Spleen (tissue), 11 donors: ENCODE data around the gene SHMT2. TPM values are rescaled to one million over a fixed set of nuclear protein-coding genes. Genes with fewer than 3 reads are reported as not detected.

Source experiments
- DNase-seq: peaks from one replicate; pipeline ENCODE4 v3.0.0-alpha.2; 2020
- H3K27ac ChIP-seq, 8 donors: fragments of 200-600 bp; sonication (generic) in 7 of 8; 1 replicate in 4 of 8; 2 replicates in 4 of 8; pipeline versions ENCODE4 v1.5.0 to v1.8.0; 2016 to 2021; ENCODE audit warnings: inconsistent platforms in 4 of 8, mild to moderate bottlenecking in 4 of 8, moderate library complexity in 1 of 8
- H3K27me3 ChIP-seq, 7 donors: fragments of 200-600 bp; sonication (generic) in 6 of 7; replicated peaks in 1 of 7; 1 replicate in 4 of 7; 2 replicates in 3 of 7; pipeline versions ENCODE4 v1.5.0 to v1.8.0; 2016 to 2021; ENCODE audit warnings: inconsistent platforms in 3 of 7, mild to moderate bottlenecking in 1 of 7
- H3K36me3 ChIP-seq, 6 donors: fragments of 200-600 bp; sonication (generic) in 5 of 6; 1 replicate in 4 of 6; 2 replicates in 2 of 6; pipeline versions ENCODE4 v1.5.0 to v1.8.0; 2016 to 2021; ENCODE audit warnings: inconsistent platforms in 2 of 6
- H3K4me1 ChIP-seq, 6 donors: fragments of 200-600 bp; sonication (generic) in 5 of 6; 1 replicate in 3 of 6; 2 replicates in 3 of 6; pipeline versions ENCODE4 v1.5.0 to v1.8.0; 2016 to 2021; ENCODE audit warnings: inconsistent platforms in 3 of 6
- H3K4me3 ChIP-seq, 8 donors: fragments of 200-600 bp; sonication (generic) in 7 of 8; 1 replicate in 4 of 8; 2 replicates in 4 of 8; pipeline versions ENCODE4 v1.5.0 to v1.8.0; 2016 to 2021; ENCODE audit warnings: inconsistent platforms in 4 of 8, mild to moderate bottlenecking in 4 of 8, moderate library complexity in 2 of 8
- H3K9me3 ChIP-seq, 8 donors: fragments of 200-600 bp; sonication (generic) in 7 of 8; 1 replicate in 4 of 8; 2 replicates in 4 of 8; pipeline versions ENCODE4 v1.5.0 to v1.8.0; 2016 to 2021; ENCODE audit warnings: inconsistent platforms in 4 of 8
- POLR2A ChIP-seq, 3 donors: fragments of 450-650 bp; IDR thresholded peaks; one replicate each; pipeline ENCODE4 v1.5.1; 2017; ENCODE audit warnings: antibody characterized with exemption in 3 of 3, mild to moderate bottlenecking in 1 of 3
- POLR2AphosphoS5 ChIP-seq, 3 donors: sonication (generic); formaldehyde crosslinking; IDR thresholded peaks; one replicate each; pipeline ENCODE4 v1.5.1; 2017; ENCODE audit warnings: antibody characterized with exemption in 3 of 3
- WGBS, 5 donors: extraction: QIAGEN DNeasy Blood & Tissue Kit in 3 of 5; methylation state at CpG; one replicate each; pipeline versions ENCODE4 v1.1.5 to v1.1.7; 2013 to 2018; 5-methylcytosine and 5-hydroxymethylcytosine counted together
- intact Hi-C: fragments of 100-400 bp; cut with DNase I; formaldehyde crosslinking; loops from one replicate; pipeline ENCODE4 v1.15.0; 2023; ENCODE audit warnings: low total_unique reads
- polyA plus RNA-seq, 3 donors: library from polyadenylated mRNA; stranded (reverse); fragments of 200-250 nt; gene quantifications; one replicate each; pipeline ENCODE4 v1.2.1, GENCODE V29; 2013
- total RNA-seq, 7 donors: library from RNA; depleted of rRNA in 3 of 7; stranded (reverse); fragments of >200 nt in 3 of 7; fragmentation: NEBNext Ultra II Directional in 4 of 7; extraction: Animal tissue kit (Norgen Biotek cat#: 25700) in 4 of 7; gene quantifications; one replicate each; pipeline versions ENCODE4 v1.1.0 to v1.2.1, GENCODE V29; 2016 to 2021
- TF ChIP-seq, protein P1 (sequence below), 11 experiments: fragments of 200-600 bp in 7 of 11; fragments of 450-650 bp in 4 of 11; sonication (generic) in 4 of 11; IDR thresholded peaks in 8 of 11; conservative IDR thresholded peaks in 3 of 11; 1 replicate in 7 of 11; 2 replicates in 4 of 11; pipeline versions ENCODE4 v1.4.0 to v1.8.0; 2016 to 2021; ENCODE audit warnings: antibody characterized with exemption in 11 of 11, inconsistent platforms in 4 of 11, mild to moderate bottlenecking in 1 of 11
- donor health status: healthy with polysubstance abuse.
- donor health status: DM: no; HTN: no; CAD: no; lungs with moderate emphysema.
- donor health status: DM: no; HTN: no; CAD: no.
- donor health status: Bipolar disorder and iron deficiency.
- donor health status: healthy.
- donor health status: DM: no; HTN: no; CAD: no.
- donor health status: DM: yes; HTN: yes; CAD: no.

The SHMT2 gene
- total and polyA plus RNA-seq, 10 donors: 47.3 to 86.6 (median 62.9) TPM

DNA sequence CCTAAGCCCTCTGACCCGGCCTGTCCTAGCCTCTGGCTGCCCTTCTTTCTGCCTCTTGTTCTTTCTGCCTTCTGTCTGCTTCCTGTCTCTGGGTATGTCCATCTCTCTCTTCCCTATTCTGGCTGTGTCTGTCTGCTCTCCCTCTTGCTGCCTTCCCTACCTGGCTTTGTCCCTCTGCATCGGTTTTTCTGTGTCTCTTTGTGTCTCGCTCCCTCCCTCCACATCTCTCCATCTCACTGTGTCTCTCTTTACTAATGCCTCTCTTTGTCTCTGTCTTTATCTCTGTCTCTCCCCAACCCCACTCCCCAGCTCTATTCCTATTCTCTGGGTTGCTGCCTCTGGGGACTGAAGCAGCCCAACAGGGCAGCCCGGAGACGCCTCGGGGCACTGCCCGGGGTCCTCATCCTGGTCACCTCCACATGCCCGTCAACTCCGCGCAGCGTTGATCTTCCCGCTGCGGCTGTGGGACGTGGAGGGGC, 10.1 kb downstream of the SHMT2 start:
- no peak for DNase-seq

GRCh38 chr12:57240066-57240921, 10.8 kb downstream of the SHMT2 start:
- H3K9me3 ChIP-seq: no peaks in the 10 kb centered on the region
- peaks cover 59 to 89% (median 85%) of the 10 kb centered on the region in 6 donors for H3K4me1 ChIP-seq
- peak overlapping the region in 5 of 8 donors; percentile 18 to 68 (median 41) for H3K27ac ChIP-seq
- H3K36me3 ChIP-seq: peaks cover 0 to 4% (median 0%) of the 10 kb centered on the region in 6 donors
- 0 to 1% (median 1%) methylated on average over 62 to 72 of the region's 72 CpGs for WGBS, 5 donors
- H3K4me3 ChIP-seq: peak overlapping the region; percentile 43 to 77 (median 51)
- DNase-seq: peak; percentile 89
- intact Hi-C loops: no loop called here
- TF ChIP-seq, protein P1, sequence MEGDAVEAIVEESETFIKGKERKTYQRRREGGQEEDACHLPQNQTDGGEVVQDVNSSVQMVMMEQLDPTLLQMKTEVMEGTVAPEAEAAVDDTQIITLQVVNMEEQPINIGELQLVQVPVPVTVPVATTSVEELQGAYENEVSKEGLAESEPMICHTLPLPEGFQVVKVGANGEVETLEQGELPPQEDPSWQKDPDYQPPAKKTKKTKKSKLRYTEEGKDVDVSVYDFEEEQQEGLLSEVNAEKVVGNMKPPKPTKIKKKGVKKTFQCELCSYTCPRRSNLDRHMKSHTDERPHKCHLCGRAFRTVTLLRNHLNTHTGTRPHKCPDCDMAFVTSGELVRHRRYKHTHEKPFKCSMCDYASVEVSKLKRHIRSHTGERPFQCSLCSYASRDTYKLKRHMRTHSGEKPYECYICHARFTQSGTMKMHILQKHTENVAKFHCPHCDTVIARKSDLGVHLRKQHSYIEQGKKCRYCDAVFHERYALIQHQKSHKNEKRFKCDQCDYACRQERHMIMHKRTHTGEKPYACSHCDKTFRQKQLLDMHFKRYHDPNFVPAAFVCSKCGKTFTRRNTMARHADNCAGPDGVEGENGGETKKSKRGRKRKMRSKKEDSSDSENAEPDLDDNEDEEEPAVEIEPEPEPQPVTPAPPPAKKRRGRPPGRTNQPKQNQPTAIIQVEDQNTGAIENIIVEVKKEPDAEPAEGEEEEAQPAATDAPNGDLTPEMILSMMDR (IDR thresholded peaks at IDR 0.05 in 8 of 11, conservative IDR thresholded peaks at IDR 0.05 in 3 of 11): peak in 2 of 11 experiments; percentile 8 to 30
- no peak for TF ChIP-seq POLR2A (IDR thresholded peaks at IDR 0.05)
- TF ChIP-seq POLR2AphosphoS5 (IDR thresholded peaks at IDR 0.05): peak; percentile 55 to 62 (median 61)
- peaks cover 0 to 100% (median 82%) of the 10 kb centered on the region in 7 donors for H3K27me3 ChIP-seq

More for the DNA sequence above, 10.1 kb downstream of the SHMT2 start:
- peaks cover 0 to 96% (median 82%) of the 10 kb centered on the region in 7 donors for H3K27me3 ChIP-seq
- H3K36me3 ChIP-seq: peaks cover 0 to 11% (median 0%) of the 10 kb centered on the region in 6 donors
- peaks cover 64 to 96% (median 92%) of the 10 kb centered on the region in 6 donors for H3K4me1 ChIP-seq
- H3K4me3 ChIP-seq: peak overlapping the region; percentile 43 to 77 (median 51)
- WGBS, 5 donors: 1 to 5% (median 3%) methylated on average over 14 of the region's 14 CpGs
- no peaks in the 10 kb centered on the region for H3K9me3 ChIP-seq
- TF ChIP-seq, protein P1 (IDR thresholded peaks at IDR 0.05 in 8 of 11, conservative IDR thresholded peaks at IDR 0.05 in 3 of 11): no peak
- no peak for TF ChIP-seq POLR2AphosphoS5 (IDR thresholded peaks at IDR 0.05)
- TF ChIP-seq POLR2A (IDR thresholded peaks at IDR 0.05): no peak
- intact Hi-C loops: loop anchor here (2.0 kb wide), 1 partner anchor 23 kb away; the partner anchor contains the start of gene NXPH4
- H3K27ac ChIP-seq: peak overlapping the region in 5 of 8 donors; percentile 18 to 68 (median 41)

GRCh38 chr12:57240926-57241401, 11.5 kb downstream of the SHMT2 start:
- Histone ChIP-seq H3K4me3 (peak overlapping the region in 7 of 8 donors; percentile 43 to 77 (median 53)), H3K27me3 (peaks cover 0 to 96% (median 82%) of the 10 kb centered on the region in 7 donors), H3K36me3 (no peaks in the 10 kb centered on the region), H3K27ac (no peak overlapping the region), H3K9me3 (no peaks in the 10 kb centered on the region), H3K4me1 (peaks cover 58 to 83% (median 78%) of the 10 kb centered on the region in 6 donors)
- DNase-seq: peak; percentile 82
- intact Hi-C loops: no loop called here
- WGBS, 5 donors: 6 to 11% (median 8%) methylated on average over 4 to 19 of the region's 19 CpGs
- no peak for TF ChIP-seq POLR2A (IDR thresholded peaks at IDR 0.05)
- TF ChIP-seq, protein P1 (IDR thresholded peaks at IDR 0.05 in 8 of 11, conservative IDR thresholded peaks at IDR 0.05 in 3 of 11): no peak
- TF ChIP-seq POLR2AphosphoS5 (IDR thresholded peaks at IDR 0.05): no peak
